ENCODE results near the gene TMUB2. TPM values are rescaled to one million over a fixed set of nuclear protein-coding genes. Genes with fewer than 3 reads are reported as not detected.
"Not testable (repeated sequence)": the region's sequence is repeated elsewhere in the genome, so short reads cannot be mapped to it uniquely, and the experiment has no call there.

Gene TMUB2
- total and polyA plus RNA-seq, 4 donors = 32.1 to 40.2 (median 37.2) TPM

DNA sequence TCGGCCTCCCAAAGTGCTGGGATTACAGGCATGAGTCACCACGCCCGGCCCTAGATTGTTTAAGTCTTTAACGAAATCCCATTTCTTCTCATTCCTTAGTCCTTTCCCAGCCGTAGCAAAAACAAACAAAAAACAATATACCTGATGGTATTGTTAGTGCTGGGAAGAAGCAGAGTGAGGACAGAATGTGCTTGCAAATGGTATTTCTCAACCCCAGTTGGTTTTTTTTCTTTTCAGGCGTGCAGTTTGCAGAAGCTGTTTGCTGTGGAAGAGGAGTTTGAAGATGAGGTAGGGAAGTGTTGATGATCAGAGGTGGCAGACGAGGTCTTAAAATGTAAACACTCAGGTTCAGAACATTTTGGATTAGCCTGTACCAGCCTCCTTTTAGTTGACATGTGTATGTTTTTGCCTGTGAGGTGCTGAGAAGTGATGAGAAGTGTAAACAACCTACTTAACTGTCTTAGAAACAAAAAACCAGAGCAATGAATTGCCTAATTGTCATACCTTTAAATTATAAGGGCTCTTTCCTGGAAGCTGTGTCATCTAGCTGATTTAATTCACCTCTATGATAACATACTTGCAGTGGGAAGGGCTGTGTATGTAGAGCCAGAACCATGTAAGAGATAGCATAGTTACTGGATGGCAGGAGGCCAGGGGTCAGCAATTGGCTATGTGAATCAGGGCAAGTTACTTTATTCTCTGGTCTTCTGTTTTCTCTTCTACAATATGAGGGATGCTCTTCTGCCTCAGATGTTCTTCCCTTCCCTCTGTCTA, 41.6 kb upstream of the TMUB2 start:
- Histone ChIP-seq H3K27me3 (ENCODE audit: control insufficient read depth in 3 of 3, insufficient read depth in 3 of 3, low read length in 2 of 3) (no peaks in the 10 kb centered on the region), H3K9ac (ENCODE audit: insufficient read depth in 1 of 2, low read length in 2 of 2) (no peak overlapping the region), H3K27ac (ENCODE audit: low read depth in 1 of 2, low read length in 1 of 2) (peak overlapping the region in 1 of 2 donors; percentile 92), H3K4me1 (ENCODE audit: control insufficient read depth in 5 of 5, insufficient read depth in 5 of 5, low read length in 5 of 5) (peaks cover 0 to 12% (median 2%) of the 10 kb centered on the region in 5 donors), H3K36me3 (ENCODE audit: control insufficient read depth in 4 of 4, insufficient read depth in 4 of 4, low read length in 4 of 4) (peaks cover 0 to 6% (median 0%) of the 10 kb centered on the region in 4 donors), H3K9me3 (ENCODE audit: control insufficient read depth in 4 of 4, insufficient read depth in 3 of 4, low read length in 3 of 4) (no peaks in the 10 kb centered on the region), H3K4me3 (no peak overlapping the region)
- no peak for DNase-seq
- no peak for ATAC-seq (ENCODE audit: insufficient read depth, low FRiP score)
- WGBS, 2 donors = 79 to 83% methylated on average over 7 of the region's 7 CpGs
- TF ChIP-seq CTCF (IDR thresholded peaks at IDR 0.05; ENCODE audit: control extremely low read depth, extremely low read depth) = no peak

DNA sequence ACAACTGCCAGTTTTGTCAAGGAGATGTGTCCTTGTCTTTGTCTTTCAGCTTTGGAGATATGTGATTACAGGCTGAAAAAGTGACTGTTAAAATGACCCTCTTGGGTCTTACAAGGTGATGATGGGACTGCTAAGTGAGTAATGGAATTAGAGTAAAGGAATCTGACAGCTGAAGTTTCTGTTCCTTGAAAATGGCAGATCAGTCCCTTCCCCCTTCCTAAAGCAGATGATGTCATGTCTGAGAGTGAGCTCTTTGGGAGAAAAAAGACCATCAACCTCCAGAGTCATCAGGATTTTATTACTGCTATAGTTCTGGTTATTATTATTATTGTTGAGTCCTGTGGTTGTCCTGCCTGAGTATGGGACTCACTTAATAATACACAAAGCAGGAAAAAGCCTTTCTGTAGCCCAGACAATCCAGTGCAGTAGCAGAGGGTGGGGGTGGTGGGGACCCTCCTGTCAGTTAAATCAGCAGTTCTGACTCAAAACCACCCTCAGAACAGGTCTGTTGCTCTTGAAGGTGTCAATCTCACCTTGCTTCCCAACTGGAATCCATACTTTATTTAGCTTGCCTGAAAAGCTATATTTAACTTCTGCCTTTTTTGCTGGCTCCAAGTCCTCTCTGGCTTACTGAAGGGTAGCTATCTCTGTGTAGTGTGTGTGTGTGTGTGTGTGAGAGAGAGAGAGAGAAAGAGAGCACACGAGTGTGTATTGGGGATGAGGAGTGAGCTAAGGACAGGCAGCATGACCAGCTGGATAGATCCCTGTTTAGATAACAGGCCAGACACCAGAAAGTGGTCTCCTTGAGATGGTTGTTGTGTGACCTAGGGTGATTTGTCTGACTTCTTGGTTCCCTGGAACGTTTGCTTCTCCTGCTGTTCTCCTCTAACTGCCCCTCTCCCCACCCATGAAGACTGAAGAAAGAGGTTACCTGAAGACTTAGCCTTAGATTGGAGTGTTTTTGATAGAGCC, 40.1 kb upstream of the TMUB2 start:
- Histone ChIP-seq H3K4me3 (no peak overlapping the region), H3K9ac (ENCODE audit: insufficient read depth in 1 of 2, low read length in 2 of 2) (no peak overlapping the region)

DNA sequence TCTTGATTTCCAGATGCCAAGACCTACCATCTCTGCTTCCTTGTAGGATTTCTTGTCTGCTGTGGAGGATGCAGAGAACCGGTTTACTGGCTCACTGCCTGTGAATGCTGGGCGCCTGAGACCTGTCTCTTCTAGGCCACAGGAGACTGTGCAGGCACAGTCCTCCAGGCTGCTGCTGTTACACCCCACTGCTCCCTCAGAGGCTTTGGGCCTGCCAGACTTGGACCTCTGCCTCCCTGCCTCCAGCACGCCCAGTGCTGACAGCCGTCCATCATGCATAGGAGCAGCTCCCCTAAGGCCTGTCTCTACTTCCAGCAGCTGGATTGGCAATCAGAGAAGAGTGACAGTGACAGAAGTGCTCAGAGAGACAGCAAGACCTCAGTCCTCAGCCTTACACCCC, 39.0 kb upstream of the TMUB2 start:
- H3K27ac ChIP-seq (ENCODE audit: low read depth in 1 of 2, low read length in 1 of 2) = peak overlapping the region in 1 of 2 donors; percentile 37
- H3K36me3 ChIP-seq (ENCODE audit: control insufficient read depth in 4 of 4, insufficient read depth in 4 of 4, low read length in 4 of 4) = peaks cover 0 to 6% (median 0%) of the 10 kb centered on the region in 4 donors
- DNase-seq (no peak), ATAC-seq (ENCODE audit: insufficient read depth, low FRiP score) (no peak)
- no peaks in the 10 kb centered on the region for H3K27me3 ChIP-seq (ENCODE audit: control insufficient read depth in 3 of 3, insufficient read depth in 3 of 3, low read length in 2 of 3)
- TF ChIP-seq CTCF (IDR thresholded peaks at IDR 0.05; ENCODE audit: control extremely low read depth, extremely low read depth) = no peak
- WGBS, 2 donors = 93 to 94% methylated on average over 4 of the region's 4 CpGs
- H3K9ac ChIP-seq (ENCODE audit: insufficient read depth in 1 of 2, low read length in 2 of 2) = no peak overlapping the region
- H3K4me3 ChIP-seq = no peak overlapping the region
- peaks cover 0 to 4% (median 0%) of the 10 kb centered on the region in 5 donors for H3K4me1 ChIP-seq (ENCODE audit: control insufficient read depth in 5 of 5, insufficient read depth in 5 of 5, low read length in 5 of 5)
- no peaks in the 10 kb centered on the region for H3K9me3 ChIP-seq (ENCODE audit: control insufficient read depth in 4 of 4, insufficient read depth in 3 of 4, low read length in 3 of 4)

More for the DNA sequence above, 40.1 kb upstream of the TMUB2 start:
- Histone ChIP-seq H3K9me3 (ENCODE audit: control insufficient read depth in 4 of 4, insufficient read depth in 3 of 4, low read length in 3 of 4) (no peaks in the 10 kb centered on the region), H3K36me3 (ENCODE audit: control insufficient read depth in 4 of 4, insufficient read depth in 4 of 4, low read length in 4 of 4) (peaks cover 0 to 6% (median 0%) of the 10 kb centered on the region in 4 donors), H3K27me3 (ENCODE audit: control insufficient read depth in 3 of 3, insufficient read depth in 3 of 3, low read length in 2 of 3) (no peaks in the 10 kb centered on the region), H3K4me1 (ENCODE audit: control insufficient read depth in 5 of 5, insufficient read depth in 5 of 5, low read length in 5 of 5) (peaks cover 0 to 8% (median 2%) of the 10 kb centered on the region in 5 donors), H3K27ac (ENCODE audit: low read depth in 1 of 2, low read length in 1 of 2) (peak overlapping the region in 1 of 2 donors; percentile 92)
- TF ChIP-seq CTCF (IDR thresholded peaks at IDR 0.05; ENCODE audit: control extremely low read depth, extremely low read depth) = no peak
- DNase-seq (no peak), ATAC-seq (ENCODE audit: insufficient read depth, low FRiP score) (no peak)
- WGBS, 2 donors = 51 to 57% methylated on average over 2 of the region's 2 CpGs

DNA sequence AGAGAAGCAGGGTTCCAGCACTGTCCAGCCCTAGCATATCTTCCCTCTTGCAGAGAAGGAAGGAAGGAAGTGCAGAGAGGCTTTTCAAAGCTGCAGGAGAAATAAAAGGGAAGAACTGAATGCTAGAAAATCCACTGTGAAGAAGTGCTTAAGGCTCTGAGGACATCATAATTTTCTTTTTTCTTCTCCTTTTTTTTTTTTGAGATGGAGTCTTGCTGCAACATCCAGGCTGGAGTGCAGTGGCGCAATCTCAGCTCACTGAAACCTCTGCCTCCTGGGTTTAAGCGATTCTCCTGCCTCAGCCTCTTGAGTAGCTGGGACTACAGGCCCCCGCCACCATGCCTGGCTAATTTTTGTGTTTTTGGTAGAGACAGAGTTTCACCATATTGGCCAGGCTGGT, 37.7 kb upstream of the TMUB2 start:
- not testable (repeated sequence) for ATAC-seq (ENCODE audit: insufficient read depth, low FRiP score); H3K27me3 ChIP-seq (ENCODE audit: control insufficient read depth in 3 of 3, insufficient read depth in 3 of 3, low read length in 2 of 3); H3K27ac ChIP-seq (ENCODE audit: low read depth in 1 of 2, low read length in 1 of 2); DNase-seq; H3K9ac ChIP-seq (ENCODE audit: insufficient read depth in 1 of 2, low read length in 2 of 2); H3K36me3 ChIP-seq (ENCODE audit: control insufficient read depth in 4 of 4, insufficient read depth in 4 of 4, low read length in 4 of 4); H3K4me3 ChIP-seq; H3K4me1 ChIP-seq (ENCODE audit: control insufficient read depth in 5 of 5, insufficient read depth in 5 of 5, low read length in 5 of 5); H3K9me3 ChIP-seq (ENCODE audit: control insufficient read depth in 4 of 4, insufficient read depth in 3 of 4, low read length in 3 of 4)
- 45 to 73% methylated on average over 3 of the region's 3 CpGs for WGBS, 2 donors

All from lung (tissue), 12 donors.